Activated CD4-positive, alpha-beta T cell treated with anti-CD3 and anti-CD28 coated beads, Interleukin-2, amount 50 U/mL, for 4 hours (primary cell): ENCODE measurements around the gene RBMS1.

Experiments used
- DNase-seq, 2 experiments: peaks; one replicate each; pipeline ENCODE4 v3.0.0-alpha.2; 2020

Gene RBMS1

DNA sequence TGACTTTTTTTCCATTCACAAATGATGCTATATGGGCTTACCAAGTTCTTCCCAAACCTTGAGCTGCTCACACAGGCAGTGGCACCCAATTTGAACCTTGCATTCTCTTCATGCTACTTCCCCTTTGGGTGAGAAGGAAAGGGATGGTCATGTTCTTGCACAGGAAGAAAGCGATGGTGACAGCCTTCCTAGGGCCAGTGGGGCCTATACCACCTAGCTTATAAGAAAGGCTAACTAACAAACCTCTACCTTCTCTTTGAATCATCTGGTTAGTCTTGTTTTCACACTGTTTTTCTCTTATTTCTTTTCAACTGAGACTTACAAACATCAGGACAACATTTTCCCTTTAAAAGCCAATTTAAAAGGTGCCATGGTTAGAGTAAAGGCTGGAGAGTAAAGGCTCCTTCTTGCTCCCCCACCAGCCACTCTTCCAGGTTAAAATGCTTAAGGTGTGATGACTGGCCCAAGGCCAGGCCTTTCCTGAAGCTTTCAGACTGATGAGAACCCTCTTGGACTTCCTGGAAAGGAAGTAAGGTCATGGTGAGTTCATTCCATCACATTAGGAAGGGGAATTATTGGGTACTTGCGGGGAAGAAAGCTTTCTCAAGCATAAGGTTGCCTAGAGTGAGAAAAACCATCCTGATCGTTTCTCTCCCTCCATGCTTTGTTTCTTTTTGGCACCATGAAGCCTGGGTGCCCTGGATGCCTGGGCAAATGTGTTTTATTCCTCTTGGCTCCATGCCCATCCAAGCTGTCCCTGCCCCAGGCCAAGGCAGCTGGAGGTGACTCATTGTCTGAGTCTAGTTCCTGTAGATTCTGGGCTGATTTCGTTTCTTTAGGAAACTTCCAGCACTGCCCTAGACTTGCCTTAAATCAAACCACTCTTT, 252.1 kb downstream of the RBMS1 start:
- no peak for DNase-seq

DNA sequence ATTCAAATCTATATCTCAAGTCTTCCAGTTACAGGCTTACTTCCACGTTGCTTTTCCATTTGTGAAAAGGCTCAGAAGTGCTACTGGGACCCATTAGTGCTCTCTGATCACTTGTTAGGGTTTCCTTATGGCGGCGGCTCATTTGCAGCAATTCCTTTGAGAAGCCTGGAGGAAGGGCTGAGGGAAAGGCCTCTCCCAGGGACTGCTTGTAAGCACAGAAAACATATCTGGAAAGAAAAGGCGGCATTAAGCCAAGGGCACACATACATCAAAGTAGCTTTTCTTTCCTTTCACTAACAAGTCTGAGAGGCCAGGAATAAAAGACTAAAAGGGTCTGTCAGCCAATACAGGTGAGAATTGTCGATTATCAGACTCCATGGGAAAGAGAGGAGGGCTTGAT, 254.2 kb downstream of the RBMS1 start:
- DNase-seq, result no peak

DNA sequence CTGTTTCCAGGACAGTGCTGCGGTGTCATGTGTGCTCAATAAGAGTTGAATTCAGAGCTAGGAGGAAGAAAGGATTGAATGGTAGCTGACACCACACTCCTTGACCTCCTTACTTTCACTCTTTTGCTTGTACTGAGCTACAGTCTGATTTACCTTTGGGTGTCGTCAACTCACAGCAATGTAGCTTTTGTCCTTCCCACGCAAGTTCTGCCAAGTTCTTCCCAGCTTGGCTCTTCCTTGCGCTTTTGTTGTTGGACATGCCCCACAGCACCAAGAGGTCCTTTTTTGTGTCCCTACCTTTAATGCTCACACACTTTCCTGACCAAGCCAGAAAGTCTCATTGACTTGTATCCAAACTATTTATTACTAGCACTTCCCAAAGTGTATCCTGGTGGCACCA, 255.2 kb downstream of the RBMS1 start:
- no peak for DNase-seq

DNA sequence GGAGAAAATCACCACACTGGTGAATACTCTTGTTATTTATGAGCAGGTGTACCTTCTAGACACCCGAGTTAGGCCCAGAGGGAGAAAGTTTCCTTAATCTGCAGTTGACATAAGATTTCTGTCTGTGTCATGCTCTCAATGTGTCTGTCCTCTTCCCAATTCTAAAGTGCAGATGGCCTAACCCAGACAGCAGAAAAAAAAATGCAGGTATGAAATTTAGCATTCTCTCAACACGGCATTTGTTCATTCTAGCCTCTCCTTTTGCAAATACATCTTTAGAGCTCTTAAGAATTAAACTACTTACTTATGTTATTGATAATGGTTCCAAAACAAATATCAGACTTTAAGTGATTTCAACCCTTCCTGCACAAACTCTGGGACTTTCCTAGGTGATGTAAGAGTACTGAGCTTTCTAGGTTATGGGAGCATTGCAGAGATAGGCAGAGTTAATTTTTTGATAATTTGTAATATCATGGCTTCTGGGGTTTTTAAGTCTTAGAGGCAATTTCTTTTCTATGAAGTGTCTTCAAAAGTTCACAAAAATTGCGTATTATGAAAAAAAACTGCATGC, 260.6 kb downstream of the RBMS1 start:
- DNase-seq, result no peak

DNA sequence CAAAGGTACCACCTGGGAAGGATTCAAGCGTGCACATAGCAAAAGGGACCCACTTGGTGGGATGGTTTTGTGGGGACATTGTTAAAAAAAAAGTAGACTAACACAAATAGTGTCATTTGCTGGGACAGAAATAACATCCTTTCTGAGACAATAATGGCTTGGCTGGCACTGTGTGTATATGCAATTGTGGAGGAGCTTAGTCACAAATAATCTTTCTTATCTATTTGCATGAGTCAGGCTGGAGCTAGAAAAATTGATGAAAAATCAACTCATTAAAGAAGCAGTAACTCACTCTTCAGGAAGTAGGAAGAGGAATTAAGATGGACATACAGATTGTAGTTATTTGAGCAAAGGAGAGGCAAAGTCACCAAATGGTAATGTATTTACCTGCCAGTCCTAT, 264.0 kb downstream of the RBMS1 start:
- DNase-seq, result no peak

DNA sequence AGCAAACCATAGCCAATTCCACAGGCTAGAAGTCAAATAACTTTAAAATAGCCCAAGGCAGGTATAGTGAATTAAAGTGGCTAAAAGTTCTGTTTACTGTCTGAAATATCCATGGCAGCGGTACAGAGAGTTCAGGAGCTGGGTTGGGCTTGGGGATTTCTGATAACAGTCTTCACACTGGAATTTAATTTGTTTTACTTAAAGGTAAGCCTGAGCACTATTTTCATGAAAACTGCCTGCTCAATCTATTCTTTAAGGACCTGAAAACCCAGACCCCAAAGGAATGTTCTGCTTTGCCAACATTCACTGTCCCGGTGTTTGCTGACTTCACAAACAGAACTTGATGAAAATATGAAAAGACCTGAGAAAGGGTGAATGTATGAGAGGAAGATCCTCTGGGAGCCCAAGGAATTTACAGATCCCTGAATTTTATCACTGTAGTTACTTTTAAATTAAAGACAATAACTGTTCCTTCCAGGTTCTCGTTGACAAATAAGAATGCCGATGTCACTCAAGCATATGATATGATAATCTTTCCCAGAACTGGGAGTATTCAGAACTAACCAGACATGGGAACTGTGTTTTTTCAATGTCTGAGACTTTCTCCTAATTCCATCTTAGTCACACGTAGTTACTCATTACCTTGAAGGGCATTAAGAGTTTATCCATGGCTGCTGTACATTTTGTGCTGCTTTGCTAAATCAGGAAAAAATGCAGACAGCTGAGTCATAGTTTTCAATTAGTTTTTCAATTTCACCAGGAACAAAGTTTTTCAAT, 265.3 kb downstream of the RBMS1 start:
- DNase-seq, result no peak

DNA sequence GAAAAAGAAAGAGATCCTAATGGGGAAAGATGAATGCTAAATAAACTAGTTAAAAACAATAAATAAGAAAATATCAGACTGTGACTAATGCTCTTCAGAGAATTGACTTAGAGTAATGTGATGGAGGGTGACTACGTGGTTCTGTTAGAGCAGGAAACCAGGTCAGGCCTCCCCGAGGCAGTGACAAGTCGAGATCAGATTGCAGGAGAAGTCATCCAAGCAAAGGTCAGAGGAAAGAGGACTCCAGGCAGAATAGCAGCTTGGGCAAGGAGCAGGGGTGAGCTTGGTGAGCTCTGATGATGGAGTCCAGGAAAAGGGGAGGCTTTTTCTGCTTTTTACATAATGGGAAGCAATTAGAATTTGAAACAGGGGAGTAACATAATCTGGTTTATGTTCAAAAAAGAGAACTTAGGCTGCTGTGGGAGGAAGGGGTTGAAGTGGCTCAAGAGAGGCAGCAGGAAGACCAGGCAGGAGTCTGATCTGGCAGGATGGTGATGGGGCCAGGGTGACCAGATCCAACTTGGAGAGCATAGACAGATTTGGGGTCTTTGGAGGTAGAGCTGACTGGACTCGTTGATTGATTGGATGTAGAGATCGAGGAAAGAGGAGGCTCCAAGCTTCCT, 266.2 kb downstream of the RBMS1 start:
- no peak for DNase-seq

DNA sequence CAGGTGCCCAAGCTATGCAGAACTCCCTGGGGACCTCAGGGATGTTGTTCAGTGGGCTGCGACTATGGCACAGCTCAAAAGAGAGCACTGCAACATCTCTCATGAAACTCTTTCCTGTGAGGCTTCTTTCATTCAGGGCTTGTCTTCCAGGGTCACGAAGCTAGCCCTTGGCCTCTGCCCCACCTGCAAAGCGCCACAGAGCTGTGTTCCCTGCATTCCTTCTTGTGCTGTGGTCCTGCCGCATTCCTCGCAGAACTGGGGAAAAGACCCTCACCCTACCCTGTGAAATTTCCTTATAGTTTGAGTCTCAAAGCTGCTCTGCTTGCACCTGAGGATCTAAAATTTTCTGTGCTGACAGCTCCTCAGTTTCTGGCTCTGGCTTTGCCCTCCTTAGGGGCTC, 267.2 kb downstream of the RBMS1 start:
- DNase-seq, result no peak

DNA sequence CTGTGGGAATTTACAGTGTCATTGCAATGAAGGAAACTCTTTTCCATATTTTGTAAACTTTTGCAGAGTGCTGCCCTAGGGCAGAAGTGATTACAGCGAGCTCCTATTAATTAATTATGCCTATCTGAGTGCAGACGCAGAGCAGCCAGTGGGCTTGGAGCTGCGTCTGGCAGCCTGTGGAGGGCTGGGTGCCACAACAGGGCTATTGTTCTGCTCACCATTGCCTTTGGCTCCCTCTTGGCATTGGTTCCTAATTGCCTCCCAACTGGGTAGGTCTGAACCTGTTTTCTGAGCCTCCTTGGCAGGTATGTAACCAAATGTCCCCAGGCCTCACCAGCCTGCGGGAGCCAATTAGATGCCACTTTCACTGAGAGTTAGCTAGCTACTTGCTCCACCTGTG, 267.9 kb downstream of the RBMS1 start:
- DNase-seq, result no peak

DNA sequence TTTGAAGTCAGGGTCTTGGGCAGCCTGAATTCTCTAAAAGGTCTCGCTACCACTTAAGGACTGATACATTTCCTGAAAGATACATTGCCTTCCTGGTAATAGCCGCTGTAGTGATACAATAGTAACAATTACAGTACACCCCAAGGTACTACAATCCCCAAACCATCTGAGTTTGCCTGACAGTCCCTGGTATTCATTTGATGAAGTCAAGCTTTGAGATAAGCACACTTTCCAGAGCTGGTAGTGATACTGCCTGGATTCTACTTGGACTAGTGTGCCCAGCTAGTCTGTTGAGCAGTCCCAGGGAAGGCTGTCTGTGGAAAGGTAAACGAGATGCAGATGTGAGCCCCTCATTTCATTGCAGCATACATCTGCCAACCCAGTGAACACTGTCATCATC, 269.1 kb downstream of the RBMS1 start:
- no peak for DNase-seq

DNA sequence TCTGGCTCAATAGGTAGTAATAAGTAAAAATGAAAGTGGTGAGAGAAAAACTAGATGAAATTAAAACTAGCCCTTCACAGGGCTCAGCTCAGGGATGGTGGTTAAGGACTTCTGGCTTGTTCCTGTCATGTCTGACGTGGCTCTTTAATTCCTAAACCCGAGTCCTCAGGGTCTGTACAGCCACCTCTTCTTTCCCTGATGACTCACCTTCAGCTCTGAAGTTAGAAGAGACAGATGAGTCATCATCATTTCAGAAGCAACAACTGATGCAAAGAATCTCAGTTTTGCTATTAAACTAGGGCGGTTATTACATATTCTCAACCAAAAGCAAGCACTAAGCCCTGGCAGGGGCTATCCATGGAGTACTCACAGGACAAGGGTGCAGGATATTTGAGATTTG, 269.5 kb downstream of the RBMS1 start:
- DNase-seq, result no peak

DNA sequence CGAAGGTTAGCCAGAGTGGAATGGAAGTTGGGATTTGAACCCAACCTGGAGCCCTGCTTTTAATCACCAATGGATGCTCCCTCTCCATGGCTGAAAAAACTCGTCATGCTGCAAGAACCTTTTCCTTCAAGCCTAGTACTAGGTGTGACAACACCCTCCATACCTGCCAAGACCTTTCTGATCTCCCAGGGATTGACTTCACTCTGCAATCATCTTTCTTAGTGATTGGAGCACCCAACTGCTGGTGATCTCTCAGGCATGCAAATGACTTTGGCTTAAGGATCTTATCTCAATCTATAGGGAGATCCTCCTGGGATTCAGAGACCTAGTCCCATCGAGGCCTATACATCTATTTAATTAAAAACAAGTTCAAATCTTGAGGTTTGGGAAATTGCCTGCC, 270.0 kb downstream of the RBMS1 start:
- no peak for DNase-seq

DNA sequence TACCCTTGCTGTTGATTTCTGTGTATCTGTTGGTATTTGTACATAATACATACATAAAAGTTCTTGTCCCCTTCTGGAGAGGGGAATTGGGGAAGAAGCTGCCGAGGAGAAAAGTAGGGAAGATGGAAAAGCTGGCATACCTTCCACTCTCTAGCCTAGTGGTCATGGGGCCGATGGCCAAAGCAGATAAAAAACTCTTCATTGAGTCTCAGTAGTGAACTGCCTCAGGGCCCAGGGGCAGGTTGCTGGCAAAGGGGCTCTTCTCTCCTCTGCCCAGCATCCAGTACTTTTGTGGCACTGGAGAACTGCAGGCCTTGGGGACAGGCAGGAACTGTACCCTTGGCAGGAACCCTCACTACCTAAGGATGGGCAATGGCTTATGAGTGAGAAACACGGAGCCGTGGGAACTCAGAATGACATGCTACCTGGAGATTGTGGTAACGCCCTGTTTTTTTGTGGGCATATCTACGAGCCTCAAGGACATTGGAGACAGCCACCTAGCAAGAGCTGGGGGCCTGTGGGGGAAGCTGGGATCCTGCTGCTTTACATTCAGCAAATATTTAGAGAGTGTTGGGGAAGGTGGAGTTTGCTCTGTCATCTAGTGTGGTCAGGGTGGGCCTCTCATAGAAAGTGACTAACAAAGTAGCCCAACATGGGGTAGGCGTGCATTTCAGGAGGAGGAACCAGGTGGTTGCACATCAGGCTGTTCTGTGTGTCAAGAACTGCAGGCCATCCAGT, 270.9 kb downstream of the RBMS1 start:
- DNase-seq, result no peak
